WERI-Rb-1 (cell line): ENCODE measurements around the gene SLC22A14.

Experiments
- DNase-seq: peaks from one replicate; pipeline ENCODE4 v3.0.0-alpha.2; 2020
- H3K27ac ChIP-seq: fragments of 250-450 bp; sonication (Bioruptor Pico); 2 replicates; pipeline ENCODE4 v1.5.1; 2020; ENCODE audit warnings: mild to moderate bottlenecking, moderate library complexity
- H3K27me3 ChIP-seq: fragments of 250-450 bp; sonication (Bioruptor Pico); 2 replicates; pipeline ENCODE4 v1.5.1; 2021; ENCODE audit warnings: mild to moderate bottlenecking, low read depth, moderate library complexity; ENCODE audit not compliant: insufficient read depth, severe bottlenecking
- H3K36me3 ChIP-seq: fragments of 250-450 bp; sonication (Bioruptor Pico); 2 replicates; pipeline ENCODE4 v1.5.1; 2020; ENCODE audit warnings: mild to moderate bottlenecking, moderate library complexity
- H3K4me3 ChIP-seq: 2 replicates; pipeline ENCODE4 v1.5.1; 2011; ENCODE audit warnings: low read depth, mild to moderate bottlenecking, control low read depth, low read length
- H3K9me3 ChIP-seq: fragments of 250-450 bp; sonication (Bioruptor Pico); 2 replicates; pipeline ENCODE4 v1.5.1; 2021; ENCODE audit warnings: mild to moderate bottlenecking, moderate library complexity; ENCODE audit not compliant: severe bottlenecking
- TF ChIP-seq, protein P1 (sequence below): IDR thresholded peaks from 2 replicates; pipeline ENCODE4 v1.5.1; 2011; ENCODE audit warnings: low read depth, mild to moderate bottlenecking, control low read depth, inconsistent platforms, low read length

The SLC22A14 gene

DNA sequence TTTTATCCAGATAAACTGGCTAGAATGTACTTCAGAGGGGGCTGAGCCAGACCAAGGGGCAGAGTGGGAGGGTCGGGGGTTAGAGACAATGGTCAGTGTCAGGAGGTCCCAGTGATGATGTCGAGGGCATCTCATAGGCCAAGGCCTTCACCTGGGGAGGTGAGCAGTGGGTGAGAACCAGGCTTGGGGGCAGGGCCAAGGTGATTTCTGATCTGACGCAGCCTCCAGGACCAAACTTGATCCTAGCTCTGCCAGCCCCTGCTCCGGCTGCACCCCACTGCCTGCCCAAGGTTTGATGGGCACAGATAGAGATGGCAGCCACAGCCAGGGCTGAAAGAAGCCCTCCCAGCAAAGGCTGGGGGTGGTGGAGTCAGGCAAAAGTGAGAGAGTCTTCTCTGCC lies 79.4 kb downstream of the SLC22A14 start:
- H3K27ac ChIP-seq, result no peak overlapping the region
- H3K36me3 ChIP-seq, result peaks cover 19% of the 10 kb centered on the region
- no peaks in the 10 kb centered on the region for H3K9me3 ChIP-seq
- H3K27me3 ChIP-seq, result no peaks in the 10 kb centered on the region
- TF ChIP-seq, protein P1, sequence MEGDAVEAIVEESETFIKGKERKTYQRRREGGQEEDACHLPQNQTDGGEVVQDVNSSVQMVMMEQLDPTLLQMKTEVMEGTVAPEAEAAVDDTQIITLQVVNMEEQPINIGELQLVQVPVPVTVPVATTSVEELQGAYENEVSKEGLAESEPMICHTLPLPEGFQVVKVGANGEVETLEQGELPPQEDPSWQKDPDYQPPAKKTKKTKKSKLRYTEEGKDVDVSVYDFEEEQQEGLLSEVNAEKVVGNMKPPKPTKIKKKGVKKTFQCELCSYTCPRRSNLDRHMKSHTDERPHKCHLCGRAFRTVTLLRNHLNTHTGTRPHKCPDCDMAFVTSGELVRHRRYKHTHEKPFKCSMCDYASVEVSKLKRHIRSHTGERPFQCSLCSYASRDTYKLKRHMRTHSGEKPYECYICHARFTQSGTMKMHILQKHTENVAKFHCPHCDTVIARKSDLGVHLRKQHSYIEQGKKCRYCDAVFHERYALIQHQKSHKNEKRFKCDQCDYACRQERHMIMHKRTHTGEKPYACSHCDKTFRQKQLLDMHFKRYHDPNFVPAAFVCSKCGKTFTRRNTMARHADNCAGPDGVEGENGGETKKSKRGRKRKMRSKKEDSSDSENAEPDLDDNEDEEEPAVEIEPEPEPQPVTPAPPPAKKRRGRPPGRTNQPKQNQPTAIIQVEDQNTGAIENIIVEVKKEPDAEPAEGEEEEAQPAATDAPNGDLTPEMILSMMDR, result no peak
- no peak for DNase-seq
- H3K4me3 ChIP-seq, result no peak overlapping the region

DNA sequence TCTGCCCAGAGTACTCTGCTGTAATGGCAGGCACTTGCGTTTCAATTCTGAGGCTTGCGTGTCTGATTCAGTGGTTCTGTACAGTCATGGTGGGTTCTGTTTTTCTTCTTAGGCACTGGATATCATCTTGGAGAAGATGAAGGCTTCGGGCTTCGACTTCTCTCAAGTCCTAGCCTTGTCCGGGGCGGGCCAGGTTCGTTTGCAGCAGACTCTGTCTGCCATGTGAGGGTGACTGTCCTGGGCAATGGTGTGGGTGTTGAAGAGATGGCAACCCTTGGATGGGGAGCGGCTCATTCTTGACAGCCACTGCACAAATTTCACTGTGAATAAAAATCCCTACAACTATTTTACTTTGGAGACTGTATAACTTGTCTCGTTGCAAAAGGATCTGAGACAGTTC lies 80.7 kb downstream of the SLC22A14 start:
- Histone ChIP-seq H3K36me3 (peaks cover 19% of the 10 kb centered on the region), H3K4me3 (no peak overlapping the region), H3K27me3 (no peaks in the 10 kb centered on the region), H3K9me3 (no peaks in the 10 kb centered on the region), H3K27ac (no peak overlapping the region)
- TF ChIP-seq, protein P1, result no peak
- no peak for DNase-seq

DNA sequence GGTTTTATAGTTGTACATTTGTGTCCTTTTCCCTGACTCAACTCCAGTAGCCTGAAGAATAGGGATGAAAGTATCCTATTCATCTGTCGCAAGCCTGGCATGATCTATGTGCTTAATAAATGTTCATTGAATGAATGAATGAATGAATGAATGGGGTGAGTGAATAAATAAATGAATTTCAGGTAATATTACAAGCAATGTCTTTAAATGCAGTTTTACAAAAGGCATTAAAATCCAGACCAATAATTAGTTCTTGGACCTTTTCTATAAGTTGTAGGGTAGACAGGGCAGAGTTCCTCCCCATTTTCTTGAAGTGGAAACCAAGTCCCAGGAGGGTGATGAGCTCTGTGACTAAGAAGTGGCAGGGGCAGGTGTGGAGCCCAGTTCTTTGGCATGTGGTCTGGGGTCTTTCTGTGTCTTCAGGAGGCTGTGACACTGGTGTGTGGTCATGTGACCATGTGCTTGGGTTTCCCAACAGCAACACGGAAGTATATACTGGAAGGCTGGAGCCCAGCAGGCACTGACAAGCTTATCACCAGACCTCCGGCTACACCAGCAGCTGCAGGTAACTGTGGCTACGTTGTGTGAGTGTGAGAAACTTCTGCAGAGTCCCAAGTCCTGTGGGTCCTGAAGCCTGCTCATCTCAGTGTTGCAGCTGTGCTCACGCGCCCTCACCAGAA lies 82.8 kb downstream of the SLC22A14 start:
- H3K9me3 ChIP-seq, result no peaks in the 10 kb centered on the region
- TF ChIP-seq, protein P1, result no peak
- no peak overlapping the region for H3K4me3 ChIP-seq
- peaks cover 19% of the 10 kb centered on the region for H3K36me3 ChIP-seq
- no peaks in the 10 kb centered on the region for H3K27me3 ChIP-seq
- DNase-seq, result no peak
- no peak overlapping the region for H3K27ac ChIP-seq

DNA sequence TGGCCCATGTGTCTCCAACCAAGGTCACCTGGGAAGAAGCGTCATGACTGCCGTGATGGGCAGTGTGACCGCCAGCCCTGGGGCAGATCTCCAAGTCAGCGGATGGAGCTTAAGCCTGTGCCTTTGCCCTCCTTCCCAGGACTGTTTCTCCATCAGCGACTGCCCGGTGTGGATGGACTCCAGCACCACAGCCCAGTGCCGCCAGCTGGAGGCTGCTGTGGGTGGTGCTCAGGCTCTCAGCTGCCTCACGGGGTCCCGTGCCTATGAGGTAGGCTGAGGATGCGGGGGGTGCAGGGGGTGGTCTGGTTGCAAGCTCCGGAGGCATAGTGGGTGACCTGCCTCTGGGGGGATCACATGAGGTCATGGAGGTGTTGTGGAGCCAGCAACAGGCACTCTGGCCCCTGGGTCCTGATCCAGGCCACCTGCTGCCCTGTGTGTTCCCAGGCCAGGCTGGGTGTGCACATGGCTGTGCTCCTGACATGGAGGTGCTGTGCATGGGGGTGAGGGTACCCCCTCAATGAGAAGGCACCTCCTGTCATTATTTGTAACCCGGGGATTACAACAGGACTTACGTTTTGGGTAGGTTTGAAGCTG lies 83.5 kb downstream of the SLC22A14 start:
- TF ChIP-seq, protein P1, result no peak
- Histone ChIP-seq H3K27me3 (no peaks in the 10 kb centered on the region), H3K9me3 (no peaks in the 10 kb centered on the region)

DNA sequence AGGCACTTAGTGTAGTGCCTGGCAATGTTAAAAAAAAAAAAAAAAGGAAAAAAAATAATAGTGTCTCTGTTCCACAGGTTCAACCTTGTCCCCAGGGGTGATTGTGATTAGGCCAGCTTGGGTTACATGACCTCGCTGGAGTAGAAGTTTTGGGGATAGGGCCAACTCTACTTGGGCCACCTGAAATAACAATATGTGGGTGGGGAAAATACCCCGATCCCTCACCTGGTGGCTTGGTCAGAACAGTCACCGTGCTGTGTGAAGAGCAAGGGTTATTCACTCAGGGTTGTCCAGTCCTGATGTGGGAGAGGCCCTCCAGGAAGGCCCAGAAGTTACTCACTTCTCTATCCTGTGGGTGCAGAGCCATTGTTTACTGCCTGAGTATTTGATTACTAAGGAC lies 84.0 kb downstream of the SLC22A14 start:
- peaks cover 22% of the 10 kb centered on the region for H3K36me3 ChIP-seq
- no peaks in the 10 kb centered on the region for H3K27me3 ChIP-seq
- TF ChIP-seq, protein P1, result no peak
- no peak for DNase-seq
- H3K4me3 ChIP-seq, result no peak overlapping the region
- no peak overlapping the region for H3K27ac ChIP-seq
- no peaks in the 10 kb centered on the region for H3K9me3 ChIP-seq

More for the DNA sequence above, 83.5 kb downstream of the SLC22A14 start:
- no peak overlapping the region for H3K27ac ChIP-seq
- H3K36me3 ChIP-seq, result peaks cover 24% of the 10 kb centered on the region
- DNase-seq, result no peak
- no peak overlapping the region for H3K4me3 ChIP-seq
